Activated naive CD8-positive, alpha-beta T cell treated with anti-CD3 and anti-CD28 coated beads for 36 hours (primary cell): ENCODE measurements around the gene LRRC56. TPM values are rescaled to one million over a fixed set of nuclear protein-coding genes. Genes with fewer than 3 reads are reported as not detected.

ENCODE experiments used
- DNase-seq: peaks from one replicate; pipeline ENCODE4 v3.0.0; 2021
- H3K27ac Mint-ChIP-seq: one replicate; pipeline ENCODE4 v1.8.0; 2022; ENCODE audit warnings: mild to moderate bottlenecking, moderate library complexity, mixed read lengths
- H3K27me3 Mint-ChIP-seq: one replicate; pipeline ENCODE4 v1.8.0; 2022; ENCODE audit warnings: mild to moderate bottlenecking, mixed read lengths
- H3K36me3 Mint-ChIP-seq: one replicate; pipeline ENCODE4 v1.8.0; 2021; ENCODE audit warnings: mild to moderate bottlenecking, mixed read lengths
- H3K4me1 Mint-ChIP-seq: one replicate; pipeline ENCODE4 v1.8.0; 2021; ENCODE audit warnings: mixed read lengths
- H3K4me3 Mint-ChIP-seq: one replicate; pipeline ENCODE4 v1.8.0; 2022; ENCODE audit warnings: mild to moderate bottlenecking, moderate library complexity, mixed read lengths
- H3K9me3 Mint-ChIP-seq: one replicate; pipeline ENCODE4 v1.8.0; 2022; ENCODE audit warnings: mixed read lengths
- total RNA-seq, 2 experiments: library from RNA; stranded (reverse); gene quantifications; one replicate each; pipeline ENCODE4 v1.2.3, GENCODE V29; 2021

LRRC56 gene
- total RNA-seq, 2 experiments from 2014 or later: 1.4 to 2.2 TPM

DNA sequence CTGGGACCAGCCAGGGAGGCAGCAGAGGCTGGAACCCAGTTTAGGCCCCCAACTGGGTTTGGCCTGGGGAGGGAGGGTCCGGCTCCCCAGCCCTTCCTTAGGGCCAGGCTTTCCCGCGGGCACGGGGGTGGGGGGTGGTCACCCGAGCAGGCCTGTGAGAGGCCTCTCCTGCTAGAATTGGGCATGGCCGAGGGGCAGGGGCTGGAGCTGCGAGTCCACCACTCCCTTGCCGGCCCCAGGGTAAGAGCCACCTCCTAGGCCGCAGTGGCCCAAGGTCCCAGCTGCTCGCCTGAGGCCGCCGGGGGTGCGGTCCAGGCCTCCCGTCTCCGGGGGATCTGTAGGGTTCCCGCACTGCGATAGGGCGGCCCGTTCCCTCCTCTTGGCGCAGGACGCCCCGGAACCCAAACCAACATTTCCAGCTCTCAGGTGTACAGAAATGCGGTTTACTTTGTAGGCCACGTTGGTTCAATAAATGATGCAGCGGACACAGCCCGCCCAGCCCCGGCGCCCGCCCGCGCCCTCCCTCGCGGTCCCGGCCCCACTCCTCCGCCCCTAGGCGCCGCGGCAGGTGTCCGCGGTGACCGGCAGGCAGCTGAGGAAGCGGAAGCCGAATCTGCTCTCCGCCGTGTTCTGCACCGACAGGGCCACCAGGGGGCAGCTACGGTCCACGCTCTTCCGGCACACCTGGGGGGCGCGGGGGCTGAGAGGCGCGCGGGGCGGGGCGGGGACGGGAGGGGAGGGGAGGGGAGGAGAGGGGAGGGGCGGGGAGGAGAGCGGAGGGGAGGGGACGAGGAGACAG lies 17.3 kb downstream of the LRRC56 start:
- H3K9me3 Mint-ChIP-seq: no peaks in the 10 kb centered on the region
- peaks cover 5% of the 10 kb centered on the region for H3K27me3 Mint-ChIP-seq
- no peak overlapping the region for H3K27ac Mint-ChIP-seq
- H3K36me3 Mint-ChIP-seq: no peaks in the 10 kb centered on the region
- no peaks in the 10 kb centered on the region for H3K4me1 Mint-ChIP-seq
- peak; percentile 80 for DNase-seq
- no peak overlapping the region for H3K4me3 Mint-ChIP-seq

DNA sequence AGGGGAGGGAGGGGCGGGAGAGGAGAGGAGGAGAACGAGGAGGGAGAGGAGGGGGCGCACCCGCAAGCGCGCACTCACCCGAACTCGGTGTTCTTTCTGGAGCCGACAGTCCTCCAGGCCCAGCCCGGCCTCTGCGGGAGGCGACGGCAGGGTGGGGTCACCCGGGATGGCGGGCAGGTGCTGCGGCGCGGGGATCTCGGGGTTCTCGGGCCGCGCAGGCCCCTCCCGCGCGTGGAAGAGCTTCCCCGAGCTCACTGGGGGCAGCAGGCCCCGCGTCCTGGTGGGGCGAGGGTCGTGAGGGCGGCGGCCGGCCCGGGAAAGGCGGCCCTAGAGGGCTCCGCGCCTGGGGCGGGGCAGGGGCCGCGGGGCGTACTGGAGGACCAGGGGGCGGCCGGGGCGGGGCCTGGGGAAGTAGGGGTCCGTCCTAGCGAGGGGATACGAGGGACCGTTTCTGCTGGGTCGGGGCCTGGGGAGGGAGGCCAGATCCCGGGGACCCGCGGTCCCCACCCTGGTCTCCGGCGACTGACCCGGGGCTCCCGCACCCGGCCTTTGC lies 18.0 kb downstream of the LRRC56 start:
- Mint-ChIP-seq H3K4me3 (no peak overlapping the region), H3K4me1 (peaks cover 6% of the 10 kb centered on the region)

DNA sequence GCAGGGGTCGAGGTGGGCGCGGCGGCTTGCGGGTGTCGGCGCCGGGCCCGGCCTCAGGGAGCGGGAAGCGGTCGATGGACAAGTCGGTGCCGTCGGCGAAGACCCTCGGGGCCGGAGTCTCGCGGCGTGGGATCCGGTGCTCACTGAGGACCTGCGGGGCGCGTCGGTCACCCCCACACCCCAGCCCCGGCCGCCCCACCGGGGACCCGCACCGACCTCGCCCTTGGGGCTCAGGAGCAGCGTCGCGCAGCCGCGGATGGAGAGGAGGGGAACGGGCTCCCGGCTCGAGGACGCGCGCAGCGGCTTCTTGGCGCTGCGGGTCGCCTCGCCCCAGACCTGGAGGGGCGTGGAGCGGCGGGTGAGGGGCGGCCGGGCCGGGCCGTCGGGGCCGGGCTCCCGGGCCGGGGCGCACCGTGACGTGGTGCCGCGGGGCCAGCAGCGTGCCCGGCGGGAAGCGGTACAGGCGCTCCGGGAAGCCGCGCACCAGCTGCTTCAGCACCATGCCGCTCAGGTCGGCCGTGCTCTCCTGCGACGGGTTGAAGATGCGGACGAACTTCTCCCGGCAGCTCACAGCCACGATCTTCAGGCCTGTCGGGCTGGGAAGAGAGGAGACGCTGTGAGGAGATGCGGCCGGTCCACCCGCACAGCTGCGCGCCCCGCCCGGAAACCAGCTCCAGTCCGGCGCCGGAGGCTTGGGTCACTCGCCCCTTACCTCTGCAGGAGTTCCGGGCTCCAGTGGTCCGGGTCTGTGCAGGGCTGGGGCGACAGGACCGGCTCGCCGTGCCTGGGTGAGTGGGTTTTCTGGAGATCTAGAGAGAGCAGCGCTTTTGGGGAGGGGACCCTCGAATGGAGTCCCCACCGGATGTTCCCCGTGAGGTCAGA lies 18.7 kb downstream of the LRRC56 start:
- no peak overlapping the region for H3K4me3 Mint-ChIP-seq
- H3K36me3 Mint-ChIP-seq: no peaks in the 10 kb centered on the region
- no peak overlapping the region for H3K27ac Mint-ChIP-seq
- H3K4me1 Mint-ChIP-seq: peaks cover 6% of the 10 kb centered on the region
- DNase-seq: no peak
- H3K9me3 Mint-ChIP-seq: no peaks in the 10 kb centered on the region
- H3K27me3 Mint-ChIP-seq: peaks cover 5% of the 10 kb centered on the region

More for the DNA sequence above, 18.0 kb downstream of the LRRC56 start:
- Mint-ChIP-seq H3K27ac (no peak overlapping the region), H3K27me3 (peaks cover 5% of the 10 kb centered on the region), H3K9me3 (no peaks in the 10 kb centered on the region), H3K36me3 (no peaks in the 10 kb centered on the region)
- no peak for DNase-seq

DNA sequence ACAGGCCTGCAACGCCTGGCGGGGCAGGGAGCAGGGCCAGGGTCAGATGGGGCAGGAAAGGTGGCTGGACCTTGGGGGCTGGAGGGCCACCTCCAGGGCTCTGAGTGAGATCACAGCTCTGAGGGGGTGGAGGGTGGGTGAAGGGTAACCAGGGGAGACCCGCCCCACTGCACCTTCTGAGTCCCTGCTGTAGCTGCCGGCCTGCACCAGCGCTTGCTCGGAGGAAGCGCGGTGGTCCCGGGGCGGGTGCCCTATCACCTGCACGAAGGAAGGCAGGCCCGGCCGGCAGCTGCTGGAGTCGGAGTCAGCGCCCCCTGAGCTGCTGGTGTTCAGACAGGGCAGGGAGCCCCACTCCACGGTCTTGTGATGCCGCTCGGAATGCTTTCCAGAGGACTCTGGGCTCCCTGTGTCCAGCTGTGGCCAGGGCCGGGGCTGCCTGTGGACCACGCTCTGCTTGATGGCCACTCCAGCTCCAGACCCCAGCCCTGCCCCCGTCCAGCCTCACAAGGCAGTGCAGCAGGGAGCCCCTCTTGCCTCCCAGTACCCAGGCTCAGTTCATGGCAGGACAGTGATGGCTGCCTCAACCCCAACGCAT lies 19.4 kb downstream of the LRRC56 start:
- Mint-ChIP-seq H3K4me1 (peaks cover 9% of the 10 kb centered on the region), H3K4me3 (no peak overlapping the region), H3K27me3 (peaks cover 5% of the 10 kb centered on the region), H3K36me3 (no peaks in the 10 kb centered on the region), H3K27ac (no peak overlapping the region), H3K9me3 (no peaks in the 10 kb centered on the region)
- DNase-seq: no peak

DNA sequence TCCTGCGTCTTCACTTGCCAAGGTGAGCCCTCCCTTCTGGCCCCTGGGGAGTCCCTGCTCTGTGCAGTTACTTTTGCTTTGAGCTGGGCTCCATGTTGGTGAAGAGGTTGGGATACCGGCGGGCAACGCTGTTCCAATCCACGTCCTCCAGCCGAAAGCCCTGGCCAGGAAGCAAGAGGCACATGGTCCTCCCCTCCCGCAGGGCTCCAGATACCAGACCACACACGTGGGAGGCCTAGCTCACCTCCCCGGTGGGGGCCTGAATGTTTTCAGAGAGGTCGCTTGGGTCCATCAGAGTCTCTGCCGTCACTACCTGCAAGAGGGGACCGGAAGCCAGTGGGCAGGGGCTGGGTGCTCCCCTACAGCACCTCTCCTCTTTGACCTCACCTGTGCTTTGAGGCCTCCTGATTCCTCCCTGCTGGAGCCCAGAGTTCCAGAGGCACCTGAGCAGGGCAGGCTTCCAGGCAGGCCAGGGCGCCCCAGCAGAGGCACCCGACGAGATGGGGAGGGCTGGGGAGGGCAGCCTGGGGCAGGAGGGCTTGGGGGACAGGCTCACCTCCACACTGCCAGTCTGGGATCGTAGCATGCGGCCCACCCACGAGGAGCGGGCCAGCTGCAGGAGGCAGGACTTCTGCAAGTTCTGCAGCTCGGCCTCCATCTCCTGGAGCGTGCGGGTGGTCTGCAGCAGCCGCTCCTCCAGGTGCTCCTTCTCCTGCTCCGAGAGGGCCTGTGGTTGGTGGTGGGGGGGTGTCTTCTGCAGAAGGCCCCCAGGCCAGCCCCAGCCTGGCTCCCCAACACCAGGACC lies 20.2 kb downstream of the LRRC56 start:
- no peak overlapping the region for H3K27ac Mint-ChIP-seq
- peaks cover 5% of the 10 kb centered on the region for H3K27me3 Mint-ChIP-seq
- peaks cover 9% of the 10 kb centered on the region for H3K4me1 Mint-ChIP-seq
- H3K9me3 Mint-ChIP-seq: no peaks in the 10 kb centered on the region
- DNase-seq: no peak
- no peaks in the 10 kb centered on the region for H3K36me3 Mint-ChIP-seq
- no peak overlapping the region for H3K4me3 Mint-ChIP-seq

DNA sequence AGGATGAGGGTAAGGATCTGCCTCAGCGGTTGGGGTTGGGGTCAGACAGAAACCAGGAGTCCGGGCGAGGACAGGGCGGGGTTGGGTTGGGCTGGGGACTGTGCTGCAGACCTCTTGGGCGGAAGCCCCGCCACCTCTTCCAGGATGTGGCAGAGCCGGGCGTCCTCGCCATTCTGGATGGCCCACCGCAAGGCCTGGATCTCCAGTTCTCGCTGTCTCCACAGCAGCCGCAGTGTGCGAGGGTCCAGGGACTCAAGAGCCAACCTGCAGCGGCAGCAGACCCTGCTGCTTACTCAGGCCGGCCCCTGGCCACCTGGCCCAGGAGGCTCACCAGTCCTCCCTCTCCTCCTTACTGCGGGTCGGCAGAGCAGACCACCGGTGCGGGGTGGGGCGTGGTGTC lies 21.2 kb downstream of the LRRC56 start:
- peaks cover 5% of the 10 kb centered on the region for H3K27me3 Mint-ChIP-seq
- H3K4me1 Mint-ChIP-seq: peaks cover 9% of the 10 kb centered on the region
- no peak overlapping the region for H3K27ac Mint-ChIP-seq
- H3K4me3 Mint-ChIP-seq: no peak overlapping the region
- no peaks in the 10 kb centered on the region for H3K36me3 Mint-ChIP-seq
- no peaks in the 10 kb centered on the region for H3K9me3 Mint-ChIP-seq
- no peak for DNase-seq

DNA sequence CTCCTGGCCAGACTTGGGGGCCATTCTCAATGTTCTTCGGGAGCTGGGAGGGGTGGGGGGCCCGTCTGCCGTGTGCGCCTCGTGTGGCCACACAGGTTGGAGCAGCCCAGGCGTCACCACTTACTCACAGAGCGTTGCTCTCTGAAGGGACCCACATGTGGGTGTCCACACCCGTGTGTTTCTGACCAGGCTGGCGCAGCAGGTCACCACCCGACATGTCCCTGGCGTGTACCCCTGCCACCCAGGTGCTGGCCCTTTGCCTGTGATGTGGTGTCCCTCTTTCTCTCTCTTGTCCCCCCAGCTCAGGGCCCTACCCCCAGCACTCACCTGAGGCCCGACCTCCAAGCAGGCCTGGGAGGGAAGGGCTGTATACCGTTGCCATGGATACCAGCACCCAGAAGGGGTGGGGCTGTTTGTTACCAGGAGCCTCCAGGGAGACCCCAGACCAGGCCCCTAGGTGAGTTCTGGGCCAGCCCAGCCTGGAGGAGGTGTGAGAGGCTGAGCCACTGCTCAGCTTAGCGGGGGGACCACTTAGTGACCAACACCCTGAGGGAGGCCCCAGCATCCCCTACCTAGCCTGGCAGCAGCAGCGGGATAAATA lies 21.8 kb downstream of the LRRC56 start:
- Mint-ChIP-seq H3K27ac (no peak overlapping the region), H3K4me3 (no peak overlapping the region), H3K27me3 (peaks cover 5% of the 10 kb centered on the region), H3K36me3 (no peaks in the 10 kb centered on the region), H3K4me1 (peaks cover 9% of the 10 kb centered on the region), H3K9me3 (no peaks in the 10 kb centered on the region)
- DNase-seq: no peak

DNA sequence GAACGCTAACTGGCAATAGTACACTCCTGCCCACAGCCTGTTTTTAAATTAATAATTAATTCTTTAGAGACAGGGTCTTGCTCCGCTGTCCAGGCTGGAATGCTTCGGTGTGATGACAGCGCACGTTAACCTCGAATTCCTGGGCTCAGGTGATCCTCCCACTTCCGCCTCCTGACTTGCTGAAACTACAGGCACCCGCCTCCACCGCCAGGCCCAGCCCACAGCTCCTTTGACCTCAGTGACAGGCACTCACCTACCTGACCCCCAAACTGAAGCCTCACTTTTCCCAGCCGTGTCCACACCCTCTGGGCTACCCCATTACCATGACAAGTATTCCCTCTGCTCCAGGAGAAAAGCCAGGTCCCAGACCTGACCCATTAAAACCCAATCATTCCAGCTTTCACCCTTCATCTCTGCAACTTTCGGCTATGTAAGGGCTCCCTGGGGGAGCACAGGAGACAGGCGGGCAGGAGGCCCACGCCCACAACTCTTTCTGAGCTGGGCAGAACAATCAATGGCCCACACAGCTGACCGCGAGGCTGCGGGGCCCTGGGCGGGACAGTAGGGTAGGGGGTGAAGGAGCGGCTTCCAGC lies 22.5 kb downstream of the LRRC56 start:
- DNase-seq: no peak
- no peaks in the 10 kb centered on the region for H3K36me3 Mint-ChIP-seq

DNA sequence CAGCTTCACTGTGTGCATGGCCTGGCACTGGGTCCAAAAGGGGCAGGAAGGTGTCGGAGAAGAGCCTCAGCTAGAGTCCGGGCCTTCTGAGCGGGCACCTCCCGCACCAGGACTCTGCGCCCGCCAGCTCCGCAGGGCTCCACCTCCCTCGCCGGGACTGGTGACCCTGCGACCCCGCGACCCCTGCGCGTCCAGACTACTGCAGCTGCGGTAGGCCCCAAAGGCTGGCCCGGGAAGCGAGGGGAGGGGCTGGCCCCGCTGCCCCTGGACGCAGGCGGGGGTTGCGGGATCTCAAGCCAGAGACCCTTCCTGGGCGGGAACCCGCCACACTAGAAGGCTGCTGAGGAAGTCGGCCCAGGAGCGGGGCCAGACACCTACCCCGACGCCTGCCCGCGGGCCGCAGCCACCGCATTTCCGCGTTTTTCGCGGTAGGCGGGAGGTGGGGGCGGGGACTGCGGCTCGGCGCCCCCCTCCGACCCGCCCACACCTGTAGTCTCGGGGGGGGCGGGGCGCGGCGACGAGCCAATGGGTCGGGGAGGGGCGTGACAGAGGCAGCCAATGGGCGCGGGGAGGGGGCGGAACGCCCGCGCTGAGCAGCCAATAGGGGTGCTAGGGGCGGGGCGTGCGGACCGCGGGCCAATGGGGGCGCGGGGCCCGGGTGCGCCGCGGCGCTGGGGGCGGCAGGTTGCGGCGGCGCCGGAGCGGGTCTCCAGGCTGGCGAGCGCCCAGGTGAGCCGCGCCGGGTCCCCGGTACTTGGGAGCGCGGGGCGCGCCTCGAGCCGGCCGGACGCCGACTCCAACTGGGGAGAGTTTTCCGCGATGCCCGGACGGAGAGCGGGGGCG lies 23.2 kb downstream of the LRRC56 start, which contains the start of the genes LMNTD2 and RASSF7:
Gene LMNTD2, minus strand, starts transcription at position 434 of the 843 bp plus-strand sequence. Its CDS starts 22 bp downstream, at position 412.
Gene RASSF7, plus strand, starts transcription at position 666 of the 843 bp plus-strand sequence. CDS start 799 bp downstream, outside the sequence.
- peaks cover 9% of the 10 kb centered on the region for H3K4me1 Mint-ChIP-seq
- H3K36me3 Mint-ChIP-seq: no peaks in the 10 kb centered on the region
- H3K27me3 Mint-ChIP-seq: peaks cover 5% of the 10 kb centered on the region
- DNase-seq: peak; percentile 96
- H3K9me3 Mint-ChIP-seq: no peaks in the 10 kb centered on the region
- H3K4me3 Mint-ChIP-seq: peak within 1 kb of the TSS; percentile 87
- H3K27ac Mint-ChIP-seq: no peak within 1 kb of the TSS

More for the DNA sequence above, 22.5 kb downstream of the LRRC56 start:
- peaks cover 5% of the 10 kb centered on the region for H3K27me3 Mint-ChIP-seq
- peaks cover 9% of the 10 kb centered on the region for H3K4me1 Mint-ChIP-seq
- H3K27ac Mint-ChIP-seq: no peak overlapping the region
- peak overlapping the region; percentile 60 for H3K4me3 Mint-ChIP-seq
- H3K9me3 Mint-ChIP-seq: no peaks in the 10 kb centered on the region

DNA sequence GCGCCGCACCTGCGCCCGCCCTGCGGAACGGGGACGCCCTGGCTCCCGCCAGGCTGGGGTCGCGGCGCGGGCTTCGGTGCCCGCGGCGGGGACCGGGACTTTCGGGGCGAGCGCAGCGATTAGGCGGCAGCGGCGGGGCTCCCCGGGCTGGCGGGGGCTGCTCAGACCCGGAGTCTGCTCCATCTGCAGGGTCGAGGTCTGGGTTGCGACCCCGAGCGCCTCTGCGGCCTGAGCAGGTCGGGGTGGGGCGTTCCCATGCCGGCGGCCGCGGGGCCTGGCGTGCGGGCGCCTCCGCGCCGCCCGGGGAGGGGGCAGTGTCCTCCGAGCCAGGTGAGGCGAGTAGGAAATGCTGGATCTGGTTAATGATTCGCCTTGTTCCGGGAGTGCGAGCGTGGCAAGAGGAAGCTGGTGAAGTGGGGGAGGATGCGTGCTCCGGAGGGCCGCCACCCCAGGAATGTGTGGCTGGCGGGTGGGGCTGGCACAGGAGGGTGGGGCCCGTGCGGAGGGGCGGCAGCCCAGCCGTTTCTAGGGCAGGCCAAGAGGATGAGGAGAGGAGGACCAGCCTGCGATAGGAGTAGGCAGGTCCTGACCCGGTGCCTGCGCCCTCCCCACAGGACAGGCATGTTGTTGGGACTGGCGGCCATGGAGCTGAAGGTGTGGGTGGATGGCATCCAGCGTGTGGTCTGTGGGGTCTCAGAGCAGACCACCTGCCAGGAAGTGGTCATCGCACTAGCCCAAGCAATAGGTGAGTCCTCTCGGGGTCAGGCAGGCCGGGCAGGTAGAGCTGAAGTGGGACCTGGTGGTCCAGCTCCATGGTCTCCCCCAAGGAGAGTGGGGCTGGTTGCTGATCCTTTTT lies 24.0 kb downstream of the LRRC56 start:
- Mint-ChIP-seq H3K27ac (no peak overlapping the region), H3K9me3 (no peaks in the 10 kb centered on the region), H3K4me3 (peak overlapping the region; percentile 87), H3K36me3 (no peaks in the 10 kb centered on the region), H3K4me1 (peaks cover 9% of the 10 kb centered on the region), H3K27me3 (peaks cover 2% of the 10 kb centered on the region)
- no peak for DNase-seq

DNA sequence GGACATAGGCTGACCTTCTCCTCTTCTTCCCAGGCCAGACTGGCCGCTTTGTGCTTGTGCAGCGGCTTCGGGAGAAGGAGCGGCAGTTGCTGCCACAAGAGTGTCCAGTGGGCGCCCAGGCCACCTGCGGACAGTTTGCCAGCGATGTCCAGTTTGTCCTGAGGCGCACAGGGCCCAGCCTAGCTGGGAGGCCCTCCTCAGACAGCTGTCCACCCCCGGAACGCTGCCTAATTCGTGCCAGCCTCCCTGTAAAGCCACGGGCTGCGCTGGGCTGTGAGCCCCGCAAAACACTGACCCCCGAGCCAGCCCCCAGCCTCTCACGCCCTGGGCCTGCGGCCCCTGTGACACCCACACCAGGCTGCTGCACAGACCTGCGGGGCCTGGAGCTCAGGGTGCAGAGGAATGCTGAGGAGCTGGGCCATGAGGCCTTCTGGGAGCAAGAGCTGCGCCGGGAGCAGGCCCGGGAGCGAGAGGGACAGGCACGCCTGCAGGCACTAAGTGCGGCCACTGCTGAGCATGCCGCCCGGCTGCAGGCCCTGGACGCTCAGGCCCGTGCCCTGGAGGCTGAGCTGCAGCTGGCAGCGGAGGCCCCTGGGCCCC lies 24.8 kb downstream of the LRRC56 start:
- peaks cover 9% of the 10 kb centered on the region for H3K4me1 Mint-ChIP-seq
- no peak overlapping the region for H3K27ac Mint-ChIP-seq
- peak overlapping the region; percentile 87 for H3K4me3 Mint-ChIP-seq
- no peak for DNase-seq
- H3K27me3 Mint-ChIP-seq: no peaks in the 10 kb centered on the region
- no peaks in the 10 kb centered on the region for H3K9me3 Mint-ChIP-seq
- no peaks in the 10 kb centered on the region for H3K36me3 Mint-ChIP-seq
